Lower leg skin (tissue), 3 donors: ENCODE measurements around the gene RANBP3.

ENCODE experiments used
- POLR2A ChIP-seq, 2 donors: fragments of 450-650 bp; IDR thresholded peaks; one replicate each; pipeline ENCODE4 v1.6.1; 2016 to 2017; ENCODE audit warnings: antibody characterized with exemption in 2 of 2, mild to moderate bottlenecking in 1 of 2, moderate library complexity in 1 of 2
- TF ChIP-seq, protein P1 (sequence below), 3 donors: fragments of 450-650 bp; IDR thresholded peaks; one replicate each; pipeline ENCODE4 v1.5.1; 2016; ENCODE audit warnings: antibody characterized with exemption in 3 of 3, mild to moderate bottlenecking in 3 of 3, moderate library complexity in 2 of 3

DNA sequence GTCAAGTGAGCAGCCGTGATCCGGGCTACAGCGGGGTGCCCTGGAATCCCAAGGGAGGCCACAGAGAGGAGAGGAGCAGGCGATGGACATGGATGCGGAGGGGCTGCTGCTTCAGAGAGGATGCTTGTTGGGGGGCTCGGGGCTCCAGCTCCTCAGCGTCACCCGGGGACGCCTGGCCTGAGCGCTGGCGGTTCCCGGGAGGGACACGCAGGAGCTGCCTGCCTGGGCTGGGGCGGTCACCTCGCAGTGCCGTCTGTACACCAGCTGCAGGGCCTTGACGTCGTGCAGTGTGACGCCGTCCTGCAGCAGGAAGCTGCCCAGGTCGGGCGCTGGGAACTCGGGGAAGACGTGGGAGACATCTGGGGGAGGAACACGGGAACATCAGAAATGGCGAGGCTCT lies 29.9 kb upstream of the RANBP3 start:
- TF ChIP-seq, protein P1, sequence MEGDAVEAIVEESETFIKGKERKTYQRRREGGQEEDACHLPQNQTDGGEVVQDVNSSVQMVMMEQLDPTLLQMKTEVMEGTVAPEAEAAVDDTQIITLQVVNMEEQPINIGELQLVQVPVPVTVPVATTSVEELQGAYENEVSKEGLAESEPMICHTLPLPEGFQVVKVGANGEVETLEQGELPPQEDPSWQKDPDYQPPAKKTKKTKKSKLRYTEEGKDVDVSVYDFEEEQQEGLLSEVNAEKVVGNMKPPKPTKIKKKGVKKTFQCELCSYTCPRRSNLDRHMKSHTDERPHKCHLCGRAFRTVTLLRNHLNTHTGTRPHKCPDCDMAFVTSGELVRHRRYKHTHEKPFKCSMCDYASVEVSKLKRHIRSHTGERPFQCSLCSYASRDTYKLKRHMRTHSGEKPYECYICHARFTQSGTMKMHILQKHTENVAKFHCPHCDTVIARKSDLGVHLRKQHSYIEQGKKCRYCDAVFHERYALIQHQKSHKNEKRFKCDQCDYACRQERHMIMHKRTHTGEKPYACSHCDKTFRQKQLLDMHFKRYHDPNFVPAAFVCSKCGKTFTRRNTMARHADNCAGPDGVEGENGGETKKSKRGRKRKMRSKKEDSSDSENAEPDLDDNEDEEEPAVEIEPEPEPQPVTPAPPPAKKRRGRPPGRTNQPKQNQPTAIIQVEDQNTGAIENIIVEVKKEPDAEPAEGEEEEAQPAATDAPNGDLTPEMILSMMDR (IDR thresholded peaks at IDR 0.05): no peak
- no peak for TF ChIP-seq POLR2A (IDR thresholded peaks at IDR 0.05)
